OCI-LY3 (cell line): ENCODE data around the gene MOB1B.

Source experiments
- EZH2phosphoT487 ChIP-seq: fragments of 200-600 bp; shearing (Covaris generic); IDR thresholded peaks from 2 replicates; pipeline ENCODE4 v1.6.1; 2018; ENCODE audit warnings: antibody characterized with exemption, mixed run types, low read depth
- TF ChIP-seq, protein P1 (sequence below): fragments of 200-600, 300-600 bp; sonication (generic); IDR thresholded peaks from 2 replicates; pipeline ENCODE4 v1.5.1; 2014; ENCODE audit warnings: antibody characterized with exemption, low read length, low read depth

DNA sequence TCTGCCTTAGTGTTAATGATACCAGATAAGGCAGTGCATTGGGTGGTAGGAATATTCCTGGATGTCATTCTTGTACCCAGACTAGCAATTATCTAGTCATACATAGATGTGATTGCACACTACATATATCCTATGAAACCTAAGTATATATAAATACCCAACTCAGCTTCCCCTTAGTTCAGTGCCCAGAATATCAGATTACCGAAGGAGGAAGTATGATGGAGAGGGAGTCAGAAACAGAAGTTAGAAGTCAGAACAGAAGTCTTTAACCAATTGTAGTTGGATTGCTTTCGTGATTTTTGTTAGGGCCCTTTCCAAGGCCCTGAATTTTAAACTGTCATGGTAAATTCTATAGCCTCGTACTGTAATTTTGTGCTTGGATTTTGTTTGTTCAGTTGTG lies 42.9 kb downstream of the MOB1B start:
- TF ChIP-seq, protein P1, sequence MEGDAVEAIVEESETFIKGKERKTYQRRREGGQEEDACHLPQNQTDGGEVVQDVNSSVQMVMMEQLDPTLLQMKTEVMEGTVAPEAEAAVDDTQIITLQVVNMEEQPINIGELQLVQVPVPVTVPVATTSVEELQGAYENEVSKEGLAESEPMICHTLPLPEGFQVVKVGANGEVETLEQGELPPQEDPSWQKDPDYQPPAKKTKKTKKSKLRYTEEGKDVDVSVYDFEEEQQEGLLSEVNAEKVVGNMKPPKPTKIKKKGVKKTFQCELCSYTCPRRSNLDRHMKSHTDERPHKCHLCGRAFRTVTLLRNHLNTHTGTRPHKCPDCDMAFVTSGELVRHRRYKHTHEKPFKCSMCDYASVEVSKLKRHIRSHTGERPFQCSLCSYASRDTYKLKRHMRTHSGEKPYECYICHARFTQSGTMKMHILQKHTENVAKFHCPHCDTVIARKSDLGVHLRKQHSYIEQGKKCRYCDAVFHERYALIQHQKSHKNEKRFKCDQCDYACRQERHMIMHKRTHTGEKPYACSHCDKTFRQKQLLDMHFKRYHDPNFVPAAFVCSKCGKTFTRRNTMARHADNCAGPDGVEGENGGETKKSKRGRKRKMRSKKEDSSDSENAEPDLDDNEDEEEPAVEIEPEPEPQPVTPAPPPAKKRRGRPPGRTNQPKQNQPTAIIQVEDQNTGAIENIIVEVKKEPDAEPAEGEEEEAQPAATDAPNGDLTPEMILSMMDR = no peak
- no peak for TF ChIP-seq EZH2phosphoT487
